ENCODE data around the gene H2BK1.

H2BK1 gene

GRCh38 chr7:151177310-151177709 is 33.0 kb downstream of the H2BK1 start:
- TF ChIP-seq FOXM1 (IDR thresholded peaks at IDR 0.05; ENCODE audit: borderline replicate concordance, low read depth) (no peak), CEBPB (IDR thresholded peaks at IDR 0.05) (no peak), EGR1 (IDR thresholded peaks at IDR 0.05) (no peak), EP300 (IDR thresholded peaks at IDR 0.05; ENCODE audit: borderline replicate concordance) (no peak), RAD21 (IDR thresholded peaks at IDR 0.05; ENCODE audit: low read depth) (no peak), MAX (IDR thresholded peaks at IDR 0.05) (no peak), REST (IDR thresholded peaks at IDR 0.05; ENCODE audit: low read depth) (no peak), TAF1 (IDR thresholded peaks at IDR 0.05; ENCODE audit: low read depth) (no peak), TCF12 (IDR thresholded peaks at IDR 0.05; ENCODE audit: low read depth) (no peak), CREB1 (IDR thresholded peaks at IDR 0.05; ENCODE audit: low read depth) (no peak), TEAD4 (IDR thresholded peaks at IDR 0.05) (no peak), ZBTB7A (IDR thresholded peaks at IDR 0.05; ENCODE audit: low read depth) (no peak), USF1 (IDR thresholded peaks at IDR 0.05) (no peak), YY1 (IDR thresholded peaks at IDR 0.05; ENCODE audit: low read depth) (no peak), NFIC (IDR thresholded peaks at IDR 0.05) (no peak)

- no peak for TF ChIP-seq TAF1 (IDR thresholded peaks at IDR 0.05; ENCODE audit: low read depth)
- TF ChIP-seq ZBTB7A (IDR thresholded peaks at IDR 0.05; ENCODE audit: low read depth) = no peak
- TF ChIP-seq EP300 (IDR thresholded peaks at IDR 0.05; ENCODE audit: borderline replicate concordance) = no peak
- TF ChIP-seq NFIC (IDR thresholded peaks at IDR 0.05) = no peak
- no peak for TF ChIP-seq MAX (IDR thresholded peaks at IDR 0.05)
- TF ChIP-seq FOXM1 (IDR thresholded peaks at IDR 0.05; ENCODE audit: borderline replicate concordance, low read depth) = no peak
- no peak for TF ChIP-seq TCF12 (IDR thresholded peaks at IDR 0.05; ENCODE audit: low read depth)
- TF ChIP-seq YY1 (IDR thresholded peaks at IDR 0.05; ENCODE audit: low read depth) = no peak
- TF ChIP-seq TEAD4 (IDR thresholded peaks at IDR 0.05) = no peak
- no peak for TF ChIP-seq CEBPB (IDR thresholded peaks at IDR 0.05)
- no peak for TF ChIP-seq REST (IDR thresholded peaks at IDR 0.05; ENCODE audit: low read depth)
- TF ChIP-seq CREB1 (IDR thresholded peaks at IDR 0.05; ENCODE audit: low read depth) = no peak
- TF ChIP-seq USF1 (IDR thresholded peaks at IDR 0.05) = no peak
- no peak for TF ChIP-seq RAD21 (IDR thresholded peaks at IDR 0.05; ENCODE audit: low read depth)
- TF ChIP-seq EGR1 (IDR thresholded peaks at IDR 0.05) = no peak
Measured at GRCh38 chr7:151176401-151176800, 33.9 kb downstream of the H2BK1 start.

GRCh38 chr7:151175793-151176311 is 34.4 kb downstream of the H2BK1 start:
- no peak for TF ChIP-seq FOXM1 (IDR thresholded peaks at IDR 0.05; ENCODE audit: borderline replicate concordance, low read depth)
- no peak for TF ChIP-seq USF1 (IDR thresholded peaks at IDR 0.05)
- TF ChIP-seq EP300 (IDR thresholded peaks at IDR 0.05; ENCODE audit: borderline replicate concordance) = no peak
- no peak for TF ChIP-seq MAX (IDR thresholded peaks at IDR 0.05)
- TF ChIP-seq ZBTB7A (IDR thresholded peaks at IDR 0.05; ENCODE audit: low read depth) = no peak
- no peak for TF ChIP-seq CEBPB (IDR thresholded peaks at IDR 0.05)
- no peak for TF ChIP-seq RAD21 (IDR thresholded peaks at IDR 0.05; ENCODE audit: low read depth)
- no peak for TF ChIP-seq CREB1 (IDR thresholded peaks at IDR 0.05; ENCODE audit: low read depth)
- TF ChIP-seq NFIC (IDR thresholded peaks at IDR 0.05) = no peak

GRCh38 chr7:151175047-151175792 is 35.1 kb downstream of the H2BK1 start:
- TF ChIP-seq YY1 (IDR thresholded peaks at IDR 0.05; ENCODE audit: low read depth) (no peak), FOXM1 (IDR thresholded peaks at IDR 0.05; ENCODE audit: borderline replicate concordance, low read depth) (no peak), CEBPB (IDR thresholded peaks at IDR 0.05) (no peak), EGR1 (IDR thresholded peaks at IDR 0.05) (no peak), TAF1 (IDR thresholded peaks at IDR 0.05; ENCODE audit: low read depth) (no peak), REST (IDR thresholded peaks at IDR 0.05; ENCODE audit: low read depth) (no peak)

Measured in Ishikawa (cell line).